Karpas-422 (cell line): ENCODE data around the gene PSG1. TPM values are rescaled to one million over a fixed set of nuclear protein-coding genes. Genes with fewer than 3 reads are reported as not detected.
"Not testable (repeated sequence)": the region's sequence is repeated elsewhere in the genome, so short reads cannot be mapped to it uniquely, and the experiment has no call there.

ENCODE experiments used
- DNase-seq: peaks from one replicate; pipeline ENCODE4 v3.0.0-alpha.2; 2015
- H2AFZ ChIP-seq: fragments of 200-600 bp; sonication (generic); 2 replicates; pipeline ENCODE4 v1.6.1; 2014; ENCODE audit warnings: antibody characterized with exemption, low read length, mixed read lengths
- H3K27ac ChIP-seq: fragments of 200-600 bp; sonication (generic); 2 replicates; pipeline ENCODE4 v1.5.1; 2014; ENCODE audit warnings: mild to moderate bottlenecking, low read length, moderate library complexity
- H3K27me3 ChIP-seq: fragments of 200-600 bp; sonication (generic); 2 replicates; pipeline ENCODE4 v1.6.1; 2014; ENCODE audit warnings: low read length, mixed read lengths
- H3K36me3 ChIP-seq: fragments of 200-600 bp; sonication (generic); 2 replicates; pipeline ENCODE4 v1.6.1; 2014; ENCODE audit warnings: low read length, mixed read lengths; ENCODE audit not compliant: insufficient read depth
- H3K4me1 ChIP-seq: fragments of 200-600 bp; sonication (generic); 2 replicates; pipeline ENCODE4 v1.6.1; 2014; ENCODE audit warnings: mild to moderate bottlenecking, low read length, mixed read lengths
- H3K4me2 ChIP-seq: fragments of 200-600 bp; sonication (generic); 2 replicates; pipeline ENCODE4 v1.6.1; 2014; ENCODE audit warnings: low read length, low read depth, mild to moderate bottlenecking; ENCODE audit not compliant: poor library complexity, severe bottlenecking
- H3K4me3 ChIP-seq: fragments of 200-600 bp; sonication (generic); 2 replicates; pipeline ENCODE4 v1.5.1; 2014; ENCODE audit warnings: mild to moderate bottlenecking, antibody characterized with exemption, low read length, mixed read lengths
- H3K79me2 ChIP-seq: fragments of 200-600 bp; sonication (generic); 2 replicates; pipeline ENCODE4 v1.6.1; 2014; ENCODE audit warnings: mild to moderate bottlenecking, low read length, mixed read lengths
- H3K9ac ChIP-seq: fragments of 200-600 bp; sonication (generic); 2 replicates; pipeline ENCODE4 v1.6.0; 2014; ENCODE audit warnings: low read length
- H3K9me2 ChIP-seq: fragments of 200-600 bp; sonication (generic), shearing (Covaris generic); replicated peaks from 2 replicates; pipeline ENCODE4 v1.6.0; 2014; ENCODE audit warnings: mild to moderate bottlenecking, low read length, moderate library complexity; ENCODE audit not compliant: insufficient read depth
- H3K9me3 ChIP-seq: fragments of 300-700, 200-600 bp; sonication (generic); 2 replicates; pipeline ENCODE4 v1.6.1; 2014; ENCODE audit warnings: low read length, mixed read lengths
- H4K20me1 ChIP-seq: fragments of 200-600 bp; sonication (generic); 2 replicates; pipeline ENCODE4 v1.6.1; 2014; ENCODE audit warnings: mild to moderate bottlenecking, antibody characterized with exemption, low read length, low read depth; ENCODE audit not compliant: insufficient read depth
- total RNA-seq: library from RNA; depleted of rRNA; stranded (reverse); fragments of >200 nt; shearing (Covaris generic); gene quantifications from 2 replicates; pipeline ENCODE4 v1.2.3, GENCODE V29; 2014; ENCODE audit warnings: low replicate concordance

The PSG1 gene
- total RNA-seq, 1 experiment from 2014 or later = not detected

GRCh38 chr19:42852821-42853220 is 26.7 kb downstream of the PSG1 start:
- not testable (repeated sequence) for DNase-seq, H3K9ac ChIP-seq, H3K4me1 ChIP-seq, H3K4me3 ChIP-seq, H3K9me2 ChIP-seq, H3K27ac ChIP-seq, H2AFZ ChIP-seq, H4K20me1 ChIP-seq, H3K27me3 ChIP-seq, H3K4me2 ChIP-seq, H3K36me3 ChIP-seq, H3K79me2 ChIP-seq, H3K9me3 ChIP-seq

DNA sequence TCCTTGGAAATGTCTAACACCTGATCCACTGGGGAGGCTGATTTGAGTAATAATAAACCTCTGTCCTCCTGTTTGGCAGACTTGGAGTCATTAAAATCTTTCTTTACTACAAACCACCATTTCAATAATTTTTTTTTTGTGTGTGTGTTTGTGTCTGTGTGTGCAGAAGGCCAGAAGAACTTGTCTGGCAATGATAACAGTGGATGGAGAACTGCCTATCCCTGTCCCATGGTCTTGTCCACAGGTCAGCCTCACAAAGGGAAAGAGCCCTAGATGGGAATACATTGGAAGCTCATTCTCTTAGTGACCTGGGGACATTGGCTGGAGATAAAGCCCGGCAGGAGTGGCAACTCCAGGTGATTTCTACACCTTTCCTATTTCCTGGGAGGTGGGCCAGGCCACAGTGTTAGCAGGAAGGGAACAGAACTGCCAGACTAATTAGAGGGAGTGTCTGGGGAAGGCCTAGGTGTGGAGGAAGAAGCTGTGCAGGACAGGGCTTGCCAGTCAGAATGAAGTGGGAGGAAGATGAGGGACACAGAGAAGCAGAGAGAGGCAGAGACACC is 27.7 kb downstream of the PSG1 start:
- H4K20me1 ChIP-seq, H3K9me3 ChIP-seq, H3K4me2 ChIP-seq, H3K79me2 ChIP-seq, H3K36me3 ChIP-seq, H3K27ac ChIP-seq, H3K27me3 ChIP-seq, H3K9me2 ChIP-seq, H2AFZ ChIP-seq, H3K9ac ChIP-seq, DNase-seq, H3K4me3 ChIP-seq, H3K4me1 ChIP-seq: not testable (repeated sequence)

DNA sequence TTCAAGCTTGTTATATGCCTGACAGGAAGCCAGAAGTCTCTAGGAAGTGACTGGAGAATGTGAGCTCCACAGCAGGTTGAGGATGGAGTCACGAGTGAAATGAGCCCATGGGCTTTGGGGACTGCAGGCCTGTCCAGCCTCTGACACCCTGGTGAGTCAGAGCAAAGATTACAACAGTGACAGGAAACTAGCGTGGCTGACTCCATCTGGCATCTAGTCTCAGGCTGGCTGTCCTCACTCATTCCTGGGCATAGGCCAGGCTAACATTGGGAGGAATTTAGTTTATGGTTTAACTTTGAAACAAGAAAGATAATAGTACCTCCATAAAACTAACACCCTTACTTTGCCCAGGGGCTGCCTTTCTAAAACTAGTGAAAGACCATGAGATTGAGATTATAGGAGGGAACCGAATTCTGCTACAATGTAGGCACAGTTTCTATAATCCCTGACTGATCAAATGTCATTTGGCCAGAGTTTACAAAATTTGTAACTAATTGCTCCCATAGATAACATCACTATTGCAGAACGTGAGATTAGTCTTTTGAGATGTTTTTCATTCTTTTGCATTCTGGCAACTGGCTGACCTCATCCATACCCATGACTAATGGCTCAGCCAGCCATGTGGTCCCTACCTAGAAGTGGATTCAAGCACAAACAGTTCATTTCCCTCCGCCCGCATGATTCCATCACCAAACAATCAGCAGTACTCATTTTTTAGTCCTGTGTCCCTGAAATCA is 28.4 kb downstream of the PSG1 start:
- H2AFZ ChIP-seq = no peak overlapping the region
- no peaks in the 10 kb centered on the region for H4K20me1 ChIP-seq
- H3K4me1 ChIP-seq = no peaks in the 10 kb centered on the region
- H3K79me2 ChIP-seq = no peaks in the 10 kb centered on the region
- no peak overlapping the region for H3K27ac ChIP-seq
- H3K36me3 ChIP-seq = no peaks in the 10 kb centered on the region
- H3K27me3 ChIP-seq = no peaks in the 10 kb centered on the region
- H3K4me2 ChIP-seq = no peak overlapping the region
- H3K4me3 ChIP-seq = no peak overlapping the region
- H3K9ac ChIP-seq = no peak overlapping the region
- no peak for DNase-seq
- H3K9me2 ChIP-seq = no peaks in the 10 kb centered on the region
- H3K9me3 ChIP-seq = no peaks in the 10 kb centered on the region

DNA sequence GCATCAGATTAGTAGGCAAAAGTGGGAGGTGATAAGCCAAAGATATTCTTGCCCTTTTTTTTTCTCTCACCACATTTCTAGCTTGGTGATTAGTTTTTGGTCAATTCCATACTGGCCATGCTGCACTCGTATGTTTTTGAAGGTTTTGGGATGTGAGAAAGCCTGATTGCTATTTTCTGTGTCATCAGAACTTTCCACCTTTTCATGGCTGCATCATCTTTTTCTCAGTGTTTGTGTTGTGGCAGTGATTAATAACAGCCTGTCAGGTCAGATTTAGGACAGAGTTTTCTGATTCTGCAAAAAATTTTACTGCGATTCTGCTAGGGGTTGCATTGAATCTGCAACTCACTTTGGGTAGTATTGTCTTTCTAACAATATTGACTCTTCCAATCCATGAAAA is 32.9 kb downstream of the PSG1 start:
- H3K9me3 ChIP-seq = no peaks in the 10 kb centered on the region
- no peak for DNase-seq
- no peaks in the 10 kb centered on the region for H3K79me2 ChIP-seq

DNA sequence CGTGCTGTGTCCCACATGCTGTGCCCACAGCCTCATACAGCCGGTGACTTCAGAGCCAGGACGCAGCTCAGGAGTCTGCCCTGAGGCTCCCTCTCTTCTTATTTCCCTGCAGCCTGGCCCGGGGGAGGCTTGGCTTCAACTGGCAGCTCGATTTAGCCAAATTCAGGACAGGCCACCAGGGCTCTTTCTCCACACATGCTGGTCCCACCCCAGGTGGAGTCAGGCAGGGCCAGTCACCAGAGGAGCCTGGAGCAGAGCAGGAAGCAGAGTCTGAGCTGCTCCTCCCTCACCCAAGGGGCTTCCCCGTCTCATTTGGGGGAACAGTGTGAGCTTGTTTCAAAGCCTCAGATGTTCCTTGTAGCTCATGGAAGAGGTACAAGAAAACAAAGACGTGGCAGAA is 35.9 kb downstream of the PSG1 start:
- not testable (repeated sequence) for H3K4me1 ChIP-seq, H2AFZ ChIP-seq, DNase-seq, H3K27ac ChIP-seq, H3K9me2 ChIP-seq, H3K4me2 ChIP-seq, H3K27me3 ChIP-seq, H3K79me2 ChIP-seq, H3K36me3 ChIP-seq, H3K4me3 ChIP-seq, H3K9me3 ChIP-seq, H4K20me1 ChIP-seq, H3K9ac ChIP-seq

More for the DNA sequence above, 32.9 kb downstream of the PSG1 start:
- H3K4me2 ChIP-seq = no peak overlapping the region
- H3K9me2 ChIP-seq = no peaks in the 10 kb centered on the region
- no peak overlapping the region for H2AFZ ChIP-seq
- no peak overlapping the region for H3K27ac ChIP-seq
- H4K20me1 ChIP-seq = no peaks in the 10 kb centered on the region
- H3K9ac ChIP-seq = no peak overlapping the region
- H3K36me3 ChIP-seq = no peaks in the 10 kb centered on the region
- no peaks in the 10 kb centered on the region for H3K27me3 ChIP-seq
- H3K4me3 ChIP-seq = no peak overlapping the region
- H3K4me1 ChIP-seq = no peaks in the 10 kb centered on the region

DNA sequence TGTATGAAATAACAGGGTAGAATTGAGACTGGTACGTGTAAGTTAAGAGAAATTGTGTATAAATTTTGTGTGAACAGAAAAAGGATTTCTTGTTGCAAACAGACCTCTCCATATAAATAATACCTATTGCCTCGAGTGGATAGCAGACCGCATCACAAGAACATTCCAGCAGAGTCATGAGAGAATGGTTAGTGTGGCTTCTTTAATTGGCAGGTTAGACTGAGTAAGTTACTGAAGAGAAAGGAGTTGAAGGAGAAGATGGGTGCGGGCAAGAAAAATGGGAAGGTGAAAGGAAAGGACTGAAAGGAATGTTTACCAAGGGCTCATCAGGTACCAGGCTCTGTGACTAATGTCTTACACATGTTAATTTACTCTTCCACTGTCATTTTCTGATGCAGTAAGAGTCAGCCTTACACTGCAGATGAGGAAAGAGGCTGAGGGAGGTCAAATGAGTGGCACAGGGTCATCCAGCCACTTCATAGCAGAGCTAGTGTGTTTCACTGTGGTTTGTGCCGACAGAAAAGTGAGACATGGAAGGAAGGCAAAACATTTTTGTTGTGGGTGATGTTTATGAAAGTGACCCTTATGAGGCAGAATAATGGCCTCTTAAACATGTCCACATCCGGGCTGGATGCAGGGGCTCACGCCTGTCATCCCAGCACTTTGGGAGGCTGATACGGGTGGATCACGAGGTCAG is 46.6 kb downstream of the PSG1 start:
- not testable (repeated sequence) for H4K20me1 ChIP-seq, H3K9me3 ChIP-seq, H3K9me2 ChIP-seq, H3K9ac ChIP-seq, DNase-seq, H3K4me3 ChIP-seq, H3K27ac ChIP-seq, H3K79me2 ChIP-seq, H3K4me1 ChIP-seq, H3K27me3 ChIP-seq, H2AFZ ChIP-seq, H3K4me2 ChIP-seq, H3K36me3 ChIP-seq

- H3K9me3 ChIP-seq, H3K36me3 ChIP-seq, DNase-seq, H3K9me2 ChIP-seq, H3K4me1 ChIP-seq, H4K20me1 ChIP-seq, H3K27me3 ChIP-seq, H3K4me3 ChIP-seq, H3K27ac ChIP-seq, H3K4me2 ChIP-seq, H3K79me2 ChIP-seq, H3K9ac ChIP-seq, H2AFZ ChIP-seq: not testable (repeated sequence)
These were observed 47.4 kb downstream of the PSG1 start for GRCh38 chr19:42832023-42832680.

- no peak overlapping the region for H3K4me3 ChIP-seq
- DNase-seq = no peak
- H3K4me1 ChIP-seq = no peaks in the 10 kb centered on the region
- no peak overlapping the region for H2AFZ ChIP-seq
- H3K9me3 ChIP-seq = no peaks in the 10 kb centered on the region
- no peaks in the 10 kb centered on the region for H3K36me3 ChIP-seq
- no peaks in the 10 kb centered on the region for H3K27me3 ChIP-seq
- no peak overlapping the region for H3K27ac ChIP-seq
- no peaks in the 10 kb centered on the region for H4K20me1 ChIP-seq
- no peak overlapping the region for H3K4me2 ChIP-seq
- H3K79me2 ChIP-seq = no peaks in the 10 kb centered on the region
- no peaks in the 10 kb centered on the region for H3K9me2 ChIP-seq
- H3K9ac ChIP-seq = no peak overlapping the region
These were observed 48.1 kb downstream of the PSG1 start for GRCh38 chr19:42831221-42832019.
